Forelimb muscle (tissue), 1 donor: ENCODE data around the gene GDF3. TPM values are rescaled to one million over a fixed set of nuclear protein-coding genes. Genes with fewer than 3 reads are reported as not detected.
"Not testable (repeated sequence)": the region's sequence is repeated elsewhere in the genome, so short reads cannot be mapped to it uniquely, and the experiment has no call there.

Source experiments
- DNase-seq: peaks from one replicate; pipeline ENCODE4 v3.0.0-alpha.2; 2013; ENCODE audit warnings: low read depth
- polyA plus RNA-seq: library from polyadenylated mRNA; unstranded; fragments of 120-200 nt; gene quantifications from one replicate; pipeline ENCODE4 v1.2.1, GENCODE V29; 2013; ENCODE audit not compliant: insufficient read length

GDF3 gene
- polyA plus RNA-seq, 1 donor: not detected

DNA sequence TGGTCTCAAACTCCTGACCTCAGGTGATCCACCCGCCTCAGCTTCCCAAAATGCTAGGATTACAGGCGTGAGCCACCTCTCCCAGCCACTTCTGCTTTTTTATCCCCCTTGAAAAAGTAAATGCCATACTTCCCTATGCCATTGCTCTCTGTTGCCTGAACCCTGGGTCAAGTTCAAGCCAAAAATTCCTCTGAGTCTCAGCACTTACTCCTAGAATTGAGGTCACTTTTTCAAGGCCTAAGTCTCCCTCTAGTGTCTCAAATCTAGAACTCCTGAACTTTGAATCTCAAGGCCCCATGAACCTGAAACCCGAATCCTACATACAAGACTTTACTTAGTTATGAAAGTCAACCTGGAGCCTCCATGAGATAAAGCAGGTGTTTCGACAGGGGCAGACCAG, 28.4 kb downstream of the GDF3 start:
- DNase-seq: no peak

DNA sequence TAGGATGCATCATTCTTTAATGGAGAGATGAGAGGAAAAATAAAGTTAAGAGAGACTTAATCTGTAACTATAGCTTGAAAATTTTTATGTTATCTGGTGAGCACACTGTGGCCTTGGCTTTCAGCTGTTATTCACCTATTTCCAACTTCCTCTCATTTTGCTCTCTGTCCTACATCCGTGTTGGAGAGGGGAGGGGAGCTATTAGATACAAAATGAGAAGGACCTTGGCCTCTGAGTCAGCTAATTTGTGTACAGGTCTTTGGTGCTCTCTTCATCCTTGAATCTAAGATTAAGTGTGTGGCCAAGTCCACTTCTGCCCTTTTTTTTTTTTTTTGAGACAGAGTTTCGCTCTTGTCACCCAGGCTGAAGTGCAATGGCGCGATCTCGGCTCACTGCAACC, 29.0 kb downstream of the GDF3 start:
- no peak for DNase-seq

DNA sequence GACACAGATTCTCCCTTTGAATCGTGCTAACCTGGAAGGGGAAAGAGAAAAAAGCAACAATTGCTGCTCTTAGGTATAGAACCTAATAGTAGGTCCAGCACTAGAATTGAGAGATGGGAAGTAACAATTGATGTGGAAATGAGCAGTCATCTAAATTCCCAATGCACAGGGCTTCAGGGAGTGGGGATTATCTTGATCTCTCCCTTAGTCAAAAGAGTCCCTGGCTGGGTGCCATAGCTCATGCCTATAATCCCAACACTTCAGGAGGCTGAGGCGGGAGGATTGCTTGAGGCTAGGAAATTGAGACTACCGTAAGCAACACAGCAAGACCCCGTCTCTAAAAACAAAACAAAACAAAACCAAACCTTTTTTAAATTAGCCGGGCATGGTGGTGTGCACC, 33.8 kb downstream of the GDF3 start:
- DNase-seq: no peak

- no peak for DNase-seq
Measured at GRCh38 chr12:7656121-7656520, 39.5 kb downstream of the GDF3 start.

DNA sequence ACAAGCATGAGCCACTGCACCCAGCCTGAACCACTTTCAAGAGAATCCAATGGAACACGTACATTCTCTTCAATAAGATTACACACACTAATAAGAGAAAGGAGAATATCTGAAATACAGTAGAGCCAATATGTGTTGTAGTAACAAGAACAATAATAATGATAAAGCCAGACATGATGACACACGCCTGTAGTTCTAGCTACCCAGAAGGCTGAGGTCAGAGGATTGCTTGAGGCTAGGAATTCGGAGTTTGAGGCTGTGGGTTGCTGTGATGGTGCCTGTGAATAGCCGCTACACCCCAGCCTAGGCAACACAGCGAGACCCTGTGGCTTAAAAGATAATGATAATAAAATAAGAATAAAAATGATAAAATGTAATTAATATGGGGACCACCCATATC, 45.5 kb downstream of the GDF3 start:
- no peak for DNase-seq

DNA sequence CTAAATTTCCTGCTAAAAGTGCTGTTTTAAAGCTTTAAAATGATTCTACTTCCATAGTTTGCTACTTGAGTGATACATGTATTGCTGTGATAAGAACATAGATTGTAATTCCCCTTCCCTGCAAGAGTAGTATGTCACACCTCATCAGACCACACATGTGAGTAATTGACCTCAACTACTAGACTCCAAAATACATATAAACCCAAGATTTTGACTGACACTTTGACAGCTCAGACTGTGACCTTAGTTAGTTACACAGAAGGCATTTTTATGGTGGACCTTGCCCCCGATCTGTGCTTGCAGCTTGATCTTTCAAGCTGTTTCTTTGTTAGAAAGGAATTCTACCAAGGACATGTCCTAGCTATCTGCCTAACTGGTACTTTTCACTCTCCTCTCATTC, 48.5 kb downstream of the GDF3 start:
- DNase-seq: no peak

DNA sequence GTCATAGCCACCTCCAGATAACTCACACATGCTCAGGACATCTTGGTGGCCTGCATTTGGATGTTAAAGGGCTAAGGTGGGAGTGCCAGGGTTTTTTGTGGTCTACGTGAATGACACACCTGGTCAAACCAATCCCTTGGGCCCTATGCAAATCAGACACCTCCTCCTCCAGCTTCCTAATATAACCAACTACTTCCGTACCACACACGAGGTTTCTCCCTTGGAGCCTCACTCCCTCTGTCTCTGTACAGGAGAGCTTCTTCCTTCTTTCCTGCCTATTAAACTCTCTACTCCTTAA, 49.4 kb downstream of the GDF3 start:
- DNase-seq: no peak

DNA sequence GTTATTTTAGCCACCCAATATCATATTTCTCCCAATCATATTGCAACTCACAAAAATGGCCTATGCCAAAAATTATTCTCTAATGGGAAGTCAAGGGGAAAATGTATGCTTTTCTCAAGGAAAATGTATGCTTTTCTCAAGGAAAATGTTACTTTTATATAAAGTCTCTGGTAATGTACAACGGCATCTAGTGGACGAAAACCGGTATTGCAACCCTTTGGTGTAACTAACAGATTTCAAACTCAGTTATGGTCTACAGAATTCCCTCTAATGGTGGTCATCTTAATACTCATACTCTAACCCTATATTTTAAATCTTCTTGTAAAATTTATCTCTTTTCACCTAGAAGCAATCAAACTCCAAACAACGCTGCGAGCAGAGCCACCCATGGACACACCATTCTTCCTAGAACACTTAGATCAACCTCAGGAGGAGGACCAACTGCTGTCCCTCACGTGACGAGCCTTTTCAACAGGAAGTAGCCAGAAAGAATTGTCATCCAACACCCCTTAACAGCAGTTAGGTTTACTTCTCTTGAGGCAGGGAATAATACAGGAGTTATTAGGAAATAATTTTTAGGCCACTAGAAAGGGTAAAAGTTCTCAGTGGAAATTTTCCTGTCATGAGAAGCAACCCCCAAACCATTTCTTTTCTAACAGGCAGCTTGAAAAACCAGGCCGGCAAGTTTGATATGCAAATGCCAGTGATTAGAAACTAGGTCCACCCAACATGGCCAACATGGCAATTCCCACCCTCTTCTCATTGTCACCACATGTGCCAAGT, 50.0 kb downstream of the GDF3 start:
- DNase-seq: no peak

DNA sequence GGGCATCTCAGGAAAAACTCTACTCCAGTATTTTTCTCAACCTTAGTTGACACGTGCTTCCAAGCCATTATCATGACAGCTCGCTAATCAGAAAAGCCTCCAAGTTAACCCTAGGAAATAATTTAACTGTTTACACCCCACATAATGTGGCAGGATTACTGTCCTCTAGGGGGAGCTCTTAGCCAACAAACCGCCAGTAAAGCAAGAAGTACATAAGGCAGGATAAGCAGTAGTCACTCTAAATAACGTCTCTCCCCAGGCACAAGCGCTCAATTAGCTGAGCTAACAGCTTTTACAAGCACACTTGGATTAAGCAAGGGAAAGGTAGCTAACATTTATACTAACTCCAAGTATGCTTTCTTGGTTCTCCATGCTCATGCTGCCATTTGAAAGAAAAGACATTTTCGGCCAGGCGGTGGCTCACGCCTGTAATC, 52.7 kb downstream of the GDF3 start:
- no peak for DNase-seq

GRCh38 chr12:7642287-7642686, 53.3 kb downstream of the GDF3 start:
- DNase-seq: no peak

- not testable (repeated sequence) for DNase-seq
Measured at GRCh38 chr12:7640123-7640995, 55.2 kb downstream of the GDF3 start.

Other genes starting within 250 kb of the GDF3 start
- gene CD163, start 192.0 kb downstream of the GDF3 start, polyA plus RNA-seq: 14.5 TPM
- gene APOBEC1, start 29.9 kb downstream of the GDF3 start, polyA plus RNA-seq: not detected
- not detected for gene DPPA3, start 15.7 kb upstream of the GDF3 start, polyA plus RNA-seq
- 0.23 TPM for gene CLEC4C, start 51.6 kb upstream of the GDF3 start, polyA plus RNA-seq
- not detected for gene NANOGNB, start 69.4 kb upstream of the GDF3 start, polyA plus RNA-seq
- gene NANOG, start 93.6 kb upstream of the GDF3 start, polyA plus RNA-seq: 0.13 TPM
- 0.47 TPM for gene SLC2A14, start 177.1 kb upstream of the GDF3 start, polyA plus RNA-seq
- 15.2 TPM for gene SLC2A3, start 240.4 kb upstream of the GDF3 start, polyA plus RNA-seq